ENCODE data around the gene LRRC74B.
"Not testable (repeated sequence)": the region's sequence is repeated elsewhere in the genome, so short reads cannot be mapped to it uniquely, and the experiment has no call there.

The LRRC74B gene

GRCh38 chr22:21068681-21069276, 23.0 kb downstream of the LRRC74B start:
- Histone ChIP-seq H3K36me3 (ENCODE audit: control insufficient read depth in 5 of 5, insufficient read depth in 5 of 5, low read length in 5 of 5) (no peaks in the 10 kb centered on the region), H3K4me3 (ENCODE audit: low read depth in 1 of 5, low read length in 5 of 5) (no peak overlapping the region), H3K27ac (ENCODE audit: low read depth, low read length) (no peak overlapping the region), H3K9me3 (ENCODE audit: control insufficient read depth in 5 of 5, low read length in 5 of 5) (peaks cover 0 to 3% (median 0%) of the 10 kb centered on the region in 5 donors), H3K27me3 (ENCODE audit: control insufficient read depth in 5 of 5, insufficient read depth in 4 of 5, low read length in 5 of 5) (peaks cover 0 to 4% (median 0%) of the 10 kb centered on the region in 5 donors), H3K4me1 (ENCODE audit: control insufficient read depth in 5 of 5, insufficient read depth in 5 of 5, low read length in 5 of 5) (peaks cover 0 to under 1% (median 0%) of the 10 kb centered on the region in 5 donors), H3K9ac (ENCODE audit: low read length in 5 of 5) (no peak overlapping the region)

GRCh38 chr22:21069375-21069774, 23.6 kb downstream of the LRRC74B start:
- no peak overlapping the region for H3K27ac ChIP-seq (ENCODE audit: low read depth, low read length)
- H3K9ac ChIP-seq (ENCODE audit: low read length in 5 of 5), result no peak overlapping the region
- H3K36me3 ChIP-seq (ENCODE audit: control insufficient read depth in 5 of 5, insufficient read depth in 5 of 5, low read length in 5 of 5), result no peaks in the 10 kb centered on the region
- peaks cover 0 to 3% (median 0%) of the 10 kb centered on the region in 5 donors for H3K9me3 ChIP-seq (ENCODE audit: control insufficient read depth in 5 of 5, low read length in 5 of 5)
- peaks cover 0 to 5% (median 0%) of the 10 kb centered on the region in 5 donors for H3K4me1 ChIP-seq (ENCODE audit: control insufficient read depth in 5 of 5, insufficient read depth in 5 of 5, low read length in 5 of 5)
- H3K4me3 ChIP-seq (ENCODE audit: low read depth in 1 of 5, low read length in 5 of 5), result no peak overlapping the region
- H3K27me3 ChIP-seq (ENCODE audit: control insufficient read depth in 5 of 5, insufficient read depth in 4 of 5, low read length in 5 of 5), result peaks cover 0 to 4% (median 0%) of the 10 kb centered on the region in 5 donors

- H3K4me1 ChIP-seq (ENCODE audit: control insufficient read depth in 5 of 5, insufficient read depth in 5 of 5, low read length in 5 of 5), result peaks cover 0 to 5% (median 0%) of the 10 kb centered on the region in 5 donors
- no peak overlapping the region for H3K9ac ChIP-seq (ENCODE audit: low read length in 5 of 5)
- no peaks in the 10 kb centered on the region for H3K36me3 ChIP-seq (ENCODE audit: control insufficient read depth in 5 of 5, insufficient read depth in 5 of 5, low read length in 5 of 5)
- no peak overlapping the region for H3K27ac ChIP-seq (ENCODE audit: low read depth, low read length)
- H3K9me3 ChIP-seq (ENCODE audit: control insufficient read depth in 5 of 5, low read length in 5 of 5), result peaks cover 0 to 3% (median 0%) of the 10 kb centered on the region in 5 donors
- H3K4me3 ChIP-seq (ENCODE audit: low read depth in 1 of 5, low read length in 5 of 5), result no peak overlapping the region
- H3K27me3 ChIP-seq (ENCODE audit: control insufficient read depth in 5 of 5, insufficient read depth in 4 of 5, low read length in 5 of 5), result peaks cover 0 to 4% (median 0%) of the 10 kb centered on the region in 5 donors
These were observed 25.2 kb downstream of the LRRC74B start for GRCh38 chr22:21070690-21071615.

GRCh38 chr22:21071796-21072195, 26.1 kb downstream of the LRRC74B start:
- H3K4me3 ChIP-seq (ENCODE audit: low read depth in 1 of 5, low read length in 5 of 5); H3K9ac ChIP-seq (ENCODE audit: low read length in 5 of 5); H3K36me3 ChIP-seq (ENCODE audit: control insufficient read depth in 5 of 5, insufficient read depth in 5 of 5, low read length in 5 of 5); H3K4me1 ChIP-seq (ENCODE audit: control insufficient read depth in 5 of 5, insufficient read depth in 5 of 5, low read length in 5 of 5); H3K27me3 ChIP-seq (ENCODE audit: control insufficient read depth in 5 of 5, insufficient read depth in 4 of 5, low read length in 5 of 5); H3K9me3 ChIP-seq (ENCODE audit: control insufficient read depth in 5 of 5, low read length in 5 of 5); H3K27ac ChIP-seq (ENCODE audit: low read depth, low read length): not testable (repeated sequence)

- H3K9me3 ChIP-seq (ENCODE audit: control insufficient read depth in 5 of 5, low read length in 5 of 5), result peaks cover 0 to 3% (median 0%) of the 10 kb centered on the region in 5 donors
- H3K9ac ChIP-seq (ENCODE audit: low read length in 5 of 5), result no peak overlapping the region
- H3K4me1 ChIP-seq (ENCODE audit: control insufficient read depth in 5 of 5, insufficient read depth in 5 of 5, low read length in 5 of 5), result peaks cover 0 to 5% (median 0%) of the 10 kb centered on the region in 5 donors
- H3K36me3 ChIP-seq (ENCODE audit: control insufficient read depth in 5 of 5, insufficient read depth in 5 of 5, low read length in 5 of 5), result no peaks in the 10 kb centered on the region
- no peak overlapping the region for H3K4me3 ChIP-seq (ENCODE audit: low read depth in 1 of 5, low read length in 5 of 5)
- H3K27me3 ChIP-seq (ENCODE audit: control insufficient read depth in 5 of 5, insufficient read depth in 4 of 5, low read length in 5 of 5), result peaks cover 0 to 4% (median 2%) of the 10 kb centered on the region in 5 donors
- H3K27ac ChIP-seq (ENCODE audit: low read depth, low read length), result no peak overlapping the region
These were observed 27.3 kb downstream of the LRRC74B start for GRCh38 chr22:21073023-21073422.

GRCh38 chr22:21073482-21073881, 27.7 kb downstream of the LRRC74B start:
- Histone ChIP-seq H3K4me1 (ENCODE audit: control insufficient read depth in 5 of 5, insufficient read depth in 5 of 5, low read length in 5 of 5) (peaks cover 0 to 5% (median 0%) of the 10 kb centered on the region in 5 donors), H3K27ac (ENCODE audit: low read depth, low read length) (no peak overlapping the region), H3K36me3 (ENCODE audit: control insufficient read depth in 5 of 5, insufficient read depth in 5 of 5, low read length in 5 of 5) (no peaks in the 10 kb centered on the region), H3K4me3 (ENCODE audit: low read depth in 1 of 5, low read length in 5 of 5) (no peak overlapping the region), H3K9me3 (ENCODE audit: control insufficient read depth in 5 of 5, low read length in 5 of 5) (peaks cover 0 to 3% (median 0%) of the 10 kb centered on the region in 5 donors), H3K27me3 (ENCODE audit: control insufficient read depth in 5 of 5, insufficient read depth in 4 of 5, low read length in 5 of 5) (peaks cover 0 to 8% (median 4%) of the 10 kb centered on the region in 5 donors), H3K9ac (ENCODE audit: low read length in 5 of 5) (no peak overlapping the region)

GRCh38 chr22:21074102-21074715, 28.5 kb downstream of the LRRC74B start:
- peaks cover 0 to 3% (median 0%) of the 10 kb centered on the region in 5 donors for H3K9me3 ChIP-seq (ENCODE audit: control insufficient read depth in 5 of 5, low read length in 5 of 5)
- no peak overlapping the region for H3K27ac ChIP-seq (ENCODE audit: low read depth, low read length)

GRCh38 chr22:21075516-21076138, 29.9 kb downstream of the LRRC74B start:
- Histone ChIP-seq H3K4me3 (ENCODE audit: low read depth in 1 of 5, low read length in 5 of 5) (no peak overlapping the region), H3K9me3 (ENCODE audit: control insufficient read depth in 5 of 5, low read length in 5 of 5) (peaks cover 0 to 3% (median 0%) of the 10 kb centered on the region in 5 donors), H3K4me1 (ENCODE audit: control insufficient read depth in 5 of 5, insufficient read depth in 5 of 5, low read length in 5 of 5) (peaks cover 0 to 5% (median 0%) of the 10 kb centered on the region in 5 donors), H3K36me3 (ENCODE audit: control insufficient read depth in 5 of 5, insufficient read depth in 5 of 5, low read length in 5 of 5) (no peaks in the 10 kb centered on the region), H3K9ac (ENCODE audit: low read length in 5 of 5) (no peak overlapping the region), H3K27ac (ENCODE audit: low read depth, low read length) (no peak overlapping the region), H3K27me3 (ENCODE audit: control insufficient read depth in 5 of 5, insufficient read depth in 4 of 5, low read length in 5 of 5) (peaks cover 0 to 12% (median 8%) of the 10 kb centered on the region in 5 donors)

More at GRCh38 chr22:21074102-21074715, 28.5 kb downstream of the LRRC74B start:
- Histone ChIP-seq H3K9ac (ENCODE audit: low read length in 5 of 5) (no peak overlapping the region), H3K27me3 (ENCODE audit: control insufficient read depth in 5 of 5, insufficient read depth in 4 of 5, low read length in 5 of 5) (peaks cover 0 to 12% (median 4%) of the 10 kb centered on the region in 5 donors), H3K4me1 (ENCODE audit: control insufficient read depth in 5 of 5, insufficient read depth in 5 of 5, low read length in 5 of 5) (peaks cover 0 to 5% (median 0%) of the 10 kb centered on the region in 5 donors), H3K4me3 (ENCODE audit: low read depth in 1 of 5, low read length in 5 of 5) (no peak overlapping the region), H3K36me3 (ENCODE audit: control insufficient read depth in 5 of 5, insufficient read depth in 5 of 5, low read length in 5 of 5) (no peaks in the 10 kb centered on the region)

- peaks cover 0 to 10% (median 4%) of the 10 kb centered on the region in 5 donors for H3K27me3 ChIP-seq (ENCODE audit: control insufficient read depth in 5 of 5, insufficient read depth in 4 of 5, low read length in 5 of 5)
- H3K4me3 ChIP-seq (ENCODE audit: low read depth in 1 of 5, low read length in 5 of 5), result no peak overlapping the region
- H3K9me3 ChIP-seq (ENCODE audit: control insufficient read depth in 5 of 5, low read length in 5 of 5), result no peaks in the 10 kb centered on the region
- no peak overlapping the region for H3K27ac ChIP-seq (ENCODE audit: low read depth, low read length)
- H3K4me1 ChIP-seq (ENCODE audit: control insufficient read depth in 5 of 5, insufficient read depth in 5 of 5, low read length in 5 of 5), result peaks cover 0 to 5% (median 0%) of the 10 kb centered on the region in 5 donors
- H3K9ac ChIP-seq (ENCODE audit: low read length in 5 of 5), result no peak overlapping the region
- H3K36me3 ChIP-seq (ENCODE audit: control insufficient read depth in 5 of 5, insufficient read depth in 5 of 5, low read length in 5 of 5), result no peaks in the 10 kb centered on the region
These were observed 31.3 kb downstream of the LRRC74B start for GRCh38 chr22:21076912-21077625.

Measured in subcutaneous abdominal adipose tissue (tissue), 5 donors.